SU-DHL-6 (cell line): ENCODE measurements around the gene STARD5.

Experiments used
- H2AFZ ChIP-seq: fragments of 200-600 bp; sonication (generic); 2 replicates; pipeline ENCODE4 v1.6.1; 2014; ENCODE audit warnings: low read depth, mild to moderate bottlenecking, moderate library complexity, mixed read lengths, antibody characterized with exemption, low read length; ENCODE audit not compliant: severe bottlenecking
- H3F3A ChIP-seq: fragments of 200-600 bp; shearing (Covaris generic); 2 replicates; pipeline ENCODE4 v1.6.0; 2016; ENCODE audit warnings: antibody characterized with exemption, mild to moderate bottlenecking; ENCODE audit not compliant: insufficient read depth
- H3K27ac ChIP-seq: fragments of 200-600 bp; sonication (generic); 2 replicates; pipeline ENCODE4 v1.5.1; 2016; ENCODE audit warnings: low read depth, mild to moderate bottlenecking, low read length, moderate library complexity, mixed read lengths
- H3K27me3 ChIP-seq: fragments of 200-600 bp; sonication (generic), shearing (Covaris generic); 2 replicates; pipeline ENCODE4 v1.6.0; 2014; ENCODE audit warnings: mild to moderate bottlenecking, low read length
- H3K36me3 ChIP-seq: fragments of 200-600 bp; sonication (generic); 2 replicates; pipeline ENCODE4 v1.6.1; 2014; ENCODE audit warnings: mild to moderate bottlenecking, low read length, mixed read lengths
- H3K4me2 ChIP-seq: fragments of 300-600, 200-600 bp; shearing (Covaris generic), sonication (generic); 2 replicates; pipeline ENCODE4 v1.6.0; 2014; ENCODE audit warnings: low read length, low read depth, mild to moderate bottlenecking; ENCODE audit not compliant: poor library complexity, severe bottlenecking
- H3K4me3 ChIP-seq: fragments of 200-600 bp; sonication (generic); 2 replicates; pipeline ENCODE4 v1.5.1; 2014; ENCODE audit warnings: antibody characterized with exemption, low read length, mild to moderate bottlenecking, mixed read lengths; ENCODE audit not compliant: insufficient read depth, poor library complexity, severe bottlenecking
- H3K79me2 ChIP-seq: fragments of 200-600 bp; sonication (generic); 2 replicates; pipeline ENCODE4 v1.6.1; 2014; ENCODE audit warnings: mild to moderate bottlenecking, low read length, moderate library complexity; ENCODE audit not compliant: insufficient read depth
- H3K9ac ChIP-seq: fragments of 200-600 bp; sonication (generic); 2 replicates; pipeline ENCODE4 v1.7.0; 2014; ENCODE audit warnings: mild to moderate bottlenecking, low read length
- H3K9me2 ChIP-seq: fragments of 200-600 bp; sonication (generic); replicated peaks from 2 replicates; pipeline ENCODE4 v1.6.1; 2014; ENCODE audit warnings: low read length; ENCODE audit not compliant: insufficient read depth
- H3K9me3 ChIP-seq: fragments of 200-600 bp; sonication (generic); 2 replicates; pipeline ENCODE4 v1.6.1; 2014; ENCODE audit warnings: low read length, mixed read lengths; ENCODE audit not compliant: insufficient read depth
- H4K20me1 ChIP-seq: fragments of 200-600 bp; sonication (generic); 2 replicates; pipeline ENCODE4 v1.6.1; 2014; ENCODE audit warnings: low read depth, mild to moderate bottlenecking, antibody characterized with exemption, low read length, moderate library complexity, mixed read lengths
- CTCF ChIP-seq: fragments of 200-600 bp; sonication (generic); IDR thresholded peaks from one replicate; pipeline ENCODE4 v1.5.1; 2017; ENCODE audit warnings: antibody characterized with exemption, mild to moderate bottlenecking, low read length, moderate library complexity; ENCODE audit not compliant: insufficient read depth, poor library complexity, severe bottlenecking
- EZH2phosphoT487 ChIP-seq: fragments of 200-600 bp; sonication (generic), shearing (Covaris generic); conservative IDR thresholded peaks from 2 replicates; pipeline ENCODE4 v1.6.1; 2018; ENCODE audit warnings: mild to moderate bottlenecking, antibody characterized with exemption, low read length, moderate library complexity, mixed read lengths

The STARD5 gene

GRCh38 chr15:81347910-81348309, 24.0 kb upstream of the STARD5 start:
- H3K4me2 ChIP-seq = no peak overlapping the region
- no peaks in the 10 kb centered on the region for H3F3A ChIP-seq
- H2AFZ ChIP-seq = no peak overlapping the region
- TF ChIP-seq CTCF (no peak), EZH2phosphoT487 (no peak)
- H3K9ac ChIP-seq = no peak overlapping the region
- no peaks in the 10 kb centered on the region for H3K9me2 ChIP-seq
- H3K36me3 ChIP-seq = no peaks in the 10 kb centered on the region
- H4K20me1 ChIP-seq = no peaks in the 10 kb centered on the region
- no peaks in the 10 kb centered on the region for H3K27me3 ChIP-seq
- H3K9me3 ChIP-seq = no peaks in the 10 kb centered on the region
- no peak overlapping the region for H3K4me3 ChIP-seq
- H3K79me2 ChIP-seq = no peaks in the 10 kb centered on the region
- H3K27ac ChIP-seq = no peak overlapping the region

- H3K9me2 ChIP-seq = no peaks in the 10 kb centered on the region
- no peak overlapping the region for H3K27ac ChIP-seq
- no peak for TF ChIP-seq CTCF
- no peak for TF ChIP-seq EZH2phosphoT487
Observed at GRCh38 chr15:81346611-81347010, 22.7 kb upstream of the STARD5 start.

GRCh38 chr15:81343371-81343770, 19.4 kb upstream of the STARD5 start:
- H3F3A ChIP-seq = no peaks in the 10 kb centered on the region
- H3K9ac ChIP-seq = no peak overlapping the region
- no peaks in the 10 kb centered on the region for H3K9me3 ChIP-seq
- no peak for TF ChIP-seq CTCF
- no peak for TF ChIP-seq EZH2phosphoT487
- H3K27me3 ChIP-seq = no peaks in the 10 kb centered on the region
- no peaks in the 10 kb centered on the region for H4K20me1 ChIP-seq
- H3K9me2 ChIP-seq = no peaks in the 10 kb centered on the region
- no peak overlapping the region for H3K4me2 ChIP-seq
- no peak overlapping the region for H3K27ac ChIP-seq
- H2AFZ ChIP-seq = no peak overlapping the region
- H3K36me3 ChIP-seq = no peaks in the 10 kb centered on the region
- H3K79me2 ChIP-seq = no peaks in the 10 kb centered on the region
- H3K4me3 ChIP-seq = no peak overlapping the region

More at GRCh38 chr15:81346611-81347010, 22.7 kb upstream of the STARD5 start:
- Histone ChIP-seq H3K36me3 (no peaks in the 10 kb centered on the region), H3K79me2 (no peaks in the 10 kb centered on the region), H3F3A (no peaks in the 10 kb centered on the region), H3K9ac (no peak overlapping the region), H3K9me3 (no peaks in the 10 kb centered on the region), H4K20me1 (no peaks in the 10 kb centered on the region), H3K4me2 (no peak overlapping the region), H3K4me3 (no peak overlapping the region), H3K27me3 (no peaks in the 10 kb centered on the region), H2AFZ (no peak overlapping the region)
